ENCODE measurements around the gene RFWD3. TPM values are rescaled to one million over a fixed set of nuclear protein-coding genes. Genes with fewer than 3 reads are reported as not detected.
A peak's percentile ranks its signal among the peaks of the same experiment; 100 is the strongest.

RFWD3 gene
- total and polyA plus RNA-seq, 2 of the 13 experiments (the other 11 are each of a cell fraction or from before 2014, with no cell fraction given), result 23.4 to 62.6 TPM

DNA sequence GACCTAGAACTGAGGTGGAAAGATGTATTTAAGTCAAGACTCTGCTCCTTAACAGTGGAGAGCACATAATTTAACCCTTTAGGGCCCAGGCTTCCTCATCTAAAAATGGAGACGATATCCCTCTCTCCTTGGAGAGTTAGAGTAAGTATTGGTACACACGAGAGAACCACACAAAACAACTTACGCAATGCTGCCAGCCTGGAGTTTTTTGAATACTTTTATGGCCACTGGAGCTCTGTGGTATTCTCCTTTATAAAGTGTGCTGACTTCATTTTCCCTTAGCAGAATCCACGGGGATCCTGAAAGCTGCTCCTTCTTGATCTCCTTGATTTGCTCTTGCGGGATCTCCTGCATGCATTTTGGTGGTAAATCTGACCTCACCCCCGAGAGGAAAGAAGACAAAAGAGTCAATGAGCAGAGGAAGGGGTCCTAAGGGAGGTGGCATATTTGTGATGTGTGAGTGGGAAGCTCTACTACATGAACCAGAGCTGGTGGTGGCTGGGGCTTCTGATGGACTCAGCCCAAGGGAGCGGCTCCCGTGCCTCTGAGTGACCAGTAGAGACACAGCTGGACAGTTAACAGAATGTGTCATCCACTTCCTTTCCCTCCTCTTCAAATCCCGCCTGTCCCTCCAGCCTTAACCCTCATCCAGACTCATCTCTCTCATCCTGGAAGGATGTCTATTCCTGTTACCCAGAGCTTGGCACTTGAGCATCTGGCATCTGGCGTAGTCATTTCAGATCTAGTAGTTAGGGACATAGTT, 24.6 kb upstream of the RFWD3 start:
- H3K9ac ChIP-seq (ENCODE audit: insufficient read depth, low read depth, low read length), result no peak overlapping the region

More for the DNA sequence above, 24.6 kb upstream of the RFWD3 start:
- TF ChIP-seq ZNF652 (CRISPR knock-in tag; IDR thresholded peaks at IDR 0.05; ENCODE audit: borderline replicate concordance, low read depth), result peak; percentile 78
- TF ChIP-seq ZNF317 (CRISPR knock-in tag; IDR thresholded peaks at IDR 0.05), result no peak
- peak; percentile 79 for TF ChIP-seq CEBPB (IDR thresholded peaks at IDR 0.05; ENCODE audit: borderline replicate concordance, low read depth, low read length)
- no peak for TF ChIP-seq REXO4 (CRISPR knock-in tag; IDR thresholded peaks at IDR 0.05; ENCODE audit: borderline replicate concordance)
- TF ChIP-seq SOX13 (IDR thresholded peaks at IDR 0.05), result no peak
- no peak for TF ChIP-seq SOX13 (CRISPR knock-in tag; conservative IDR thresholded peaks at IDR 0.05 in 1 of 2, IDR thresholded peaks at IDR 0.05 in 1 of 2)
- TF ChIP-seq ZNF234 (CRISPR knock-in tag; conservative IDR thresholded peaks at IDR 0.05), result no peak
- TF ChIP-seq, protein P1, sequence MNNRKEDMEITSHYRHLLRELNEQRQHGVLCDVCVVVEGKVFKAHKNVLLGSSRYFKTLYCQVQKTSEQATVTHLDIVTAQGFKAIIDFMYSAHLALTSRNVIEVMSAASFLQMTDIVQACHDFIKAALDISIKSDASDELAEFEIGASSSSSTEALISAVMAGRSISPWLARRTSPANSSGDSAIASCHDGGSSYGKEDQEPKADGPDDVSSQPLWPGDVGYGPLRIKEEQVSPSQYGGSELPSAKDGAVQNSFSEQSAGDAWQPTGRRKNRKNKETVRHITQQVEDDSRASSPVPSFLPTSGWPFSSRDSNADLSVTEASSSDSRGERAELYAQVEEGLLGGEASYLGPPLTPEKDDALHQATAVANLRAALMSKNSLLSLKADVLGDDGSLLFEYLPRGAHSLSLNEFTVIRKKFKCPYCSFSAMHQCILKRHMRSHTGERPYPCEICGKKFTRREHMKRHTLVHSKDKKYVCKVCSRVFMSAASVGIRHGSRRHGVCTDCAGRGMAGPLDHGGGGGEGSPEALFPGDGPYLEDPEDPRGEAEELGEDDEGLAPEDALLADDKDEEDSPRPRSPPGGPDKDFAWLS (CRISPR knock-in tag; IDR thresholded peaks at IDR 0.05; ENCODE audit: borderline replicate concordance), result no peak
- no peak for TF ChIP-seq ZFAT (CRISPR knock-in tag; conservative IDR thresholded peaks at IDR 0.05)
- TF ChIP-seq NR2F2 (IDR thresholded peaks at IDR 0.05; ENCODE audit: borderline replicate concordance, low read depth), result no peak
- no peak for TF ChIP-seq POLR2AphosphoS2 (IDR thresholded peaks at IDR 0.05; ENCODE audit: low read depth, low read length)
- no peak for TF ChIP-seq GATAD2A (CRISPR knock-in tag; IDR thresholded peaks at IDR 0.05)
- FAIRE-seq (no peak), ATAC-seq (no peak), DNase-seq (ENCODE audit: low spot score) (no peak)
- Histone ChIP-seq H3K27me3 (ENCODE audit: control insufficient read depth in 1 of 2, insufficient read depth in 2 of 2, low read length in 2 of 2) (no peaks in the 10 kb centered on the region), H3K4me3 (replicated peaks in 1 of 3; ENCODE audit: insufficient read depth in 1 of 3, low read depth in 2 of 3, low read length in 3 of 3) (no peak overlapping the region), H4K20me1 (ENCODE audit: insufficient read depth, low read length) (no peaks in the 10 kb centered on the region), H3K79me2 (ENCODE audit: insufficient read depth, low read length) (no peaks in the 10 kb centered on the region), H3K4me2 (ENCODE audit: low read depth, low read length) (no peak overlapping the region), H3K27ac (ENCODE audit: extremely low read length, insufficient read depth, low read length) (no peak overlapping the region), H3K36me3 (replicated peaks in 1 of 2; ENCODE audit: control insufficient read depth in 1 of 2, insufficient read depth in 2 of 2, low read length in 2 of 2) (peaks cover 12 to 30% of the 10 kb centered on the region in 2 experiments; a peak in 4 of 5 replicates), H3K4me1 (ENCODE audit: insufficient read depth, low read length) (0 out of 2 replicates have a peak, but pooled peaks cover 3% of the 10 kb centered on the region), H3K9me3 (ENCODE audit: low read length) (no peaks in the 10 kb centered on the region), H2AFZ (ENCODE audit: low read length) (no peak overlapping the region)
- intact Hi-C loops (cut with micrococcal nuclease; ENCODE audit: unreplicated experiment) (no loop called here), in situ Hi-C loops (cut with HindIII; ENCODE audit: extremely low pct_ligation_motif_present, low pct_unique_long_range_greater_than_20kb) (no loop called here)
- POLR2A ChIA-PET, result interaction anchor here (1.1 kb wide), 1 partner anchor 9 kb away, joined by 4 read pairs; the partner anchor contains the start of gene MLKL
- 93% methylated on average over 10 of the region's 10 CpGs for WGBS (ENCODE audit: low lambda C conversion rate)
- no TSS peak for BruUV-seq (replicated peaks)
- CTCF ChIA-PET (ENCODE audit: low intra/inter-chr PET ratio, low total read pairs), result no interaction called here

Data from HepG2 (cell line).